IPS DF 4.7 (cell line): ENCODE measurements around the gene FAM171A2.
"Not testable (repeated sequence)": the region's sequence is repeated elsewhere in the genome, so short reads cannot be mapped to it uniquely, and the experiment has no call there.

Experiments used
- DNase-seq: peaks from one replicate; pipeline ENCODE4 v3.0.0-alpha.2; 2013; ENCODE audit warnings: low spot score; ENCODE audit errors: extremely low read depth

The FAM171A2 gene

DNA sequence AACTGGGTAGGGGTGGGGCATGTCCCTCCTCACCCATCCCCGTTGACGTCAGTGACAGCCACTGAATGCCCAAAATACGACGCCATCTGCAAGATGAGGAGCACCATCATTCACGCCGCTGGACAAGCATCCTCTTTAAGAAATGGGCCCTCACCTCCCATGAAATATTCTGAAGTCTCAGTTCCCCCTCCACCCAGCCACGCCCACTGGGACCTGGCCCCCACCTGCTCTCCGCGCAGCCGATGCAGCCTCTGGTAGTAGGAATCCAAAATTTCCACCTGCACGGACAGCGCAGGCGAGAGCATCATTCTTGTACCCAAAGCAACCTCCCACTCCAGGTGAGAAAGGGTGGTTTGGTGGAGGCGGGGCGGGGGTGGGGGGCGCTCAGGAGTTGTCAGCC, 20.2 kb upstream of the FAM171A2 start:
- DNase-seq, result no peak

GRCh38 chr17:44383363-44383762, 19.7 kb upstream of the FAM171A2 start:
- no peak for DNase-seq

DNA sequence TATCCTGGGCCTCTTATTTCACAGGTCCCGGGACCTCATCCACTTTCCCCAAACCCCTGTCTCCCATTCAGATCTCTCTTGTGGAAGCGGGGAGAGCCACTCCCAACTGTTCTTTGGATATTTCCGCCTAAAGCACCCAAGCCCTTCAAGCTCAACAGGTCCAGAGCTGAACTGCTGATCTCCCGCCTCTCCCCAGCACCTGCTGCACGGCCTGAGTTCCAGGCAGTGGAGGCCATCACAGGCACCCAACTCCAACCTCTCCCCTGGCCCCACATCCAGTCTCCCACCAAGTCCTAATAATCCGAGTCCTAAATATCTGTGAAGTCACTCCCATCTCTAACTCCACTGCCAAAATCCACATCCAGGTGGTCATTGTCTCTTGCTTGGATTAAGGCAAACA, 19.3 kb upstream of the FAM171A2 start:
- no peak for DNase-seq

DNA sequence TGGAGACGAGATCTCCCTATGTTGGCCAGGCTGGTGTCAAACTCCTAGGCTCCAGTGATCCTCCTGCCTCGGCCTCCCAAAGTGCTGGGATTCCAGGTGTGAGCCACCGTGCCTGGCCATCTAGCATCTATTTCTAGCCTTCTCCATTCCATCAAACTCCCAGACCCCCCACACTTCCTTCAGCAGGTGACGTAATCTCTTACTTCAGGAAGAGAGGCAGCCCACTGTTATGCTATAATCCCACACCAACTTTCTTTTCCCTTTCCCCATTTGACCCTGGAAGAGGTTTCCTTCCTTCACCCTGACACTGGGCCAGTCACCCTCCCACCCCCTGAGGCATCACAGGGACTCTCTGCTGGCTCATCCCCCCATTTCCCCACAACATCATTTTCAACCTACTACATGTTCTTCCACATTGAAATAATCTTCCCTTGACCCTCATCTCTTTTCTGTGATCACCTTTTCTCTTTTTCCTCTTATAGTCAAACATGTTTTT, 18.2 kb upstream of the FAM171A2 start:
- no peak for DNase-seq

DNA sequence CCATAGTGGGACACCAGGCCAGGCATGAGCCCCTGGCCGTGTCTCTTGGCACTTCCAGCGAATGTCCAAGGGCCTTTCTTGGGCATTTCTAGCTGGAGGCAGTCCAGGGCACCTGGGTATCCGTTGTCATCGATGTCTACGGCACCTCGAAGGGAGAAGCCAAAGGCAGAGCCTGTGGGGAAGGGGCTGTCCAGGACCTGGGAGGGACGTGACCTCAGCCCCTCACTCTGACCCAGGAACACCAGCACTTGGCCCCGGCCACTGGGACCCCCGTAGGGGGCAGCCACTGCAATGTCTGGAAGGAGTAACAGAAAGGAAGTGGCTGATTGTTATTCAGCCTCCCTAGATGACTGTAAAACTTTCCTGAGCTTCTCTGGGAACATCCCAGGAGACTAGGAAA, 17.1 kb upstream of the FAM171A2 start:
- no peak for DNase-seq

- DNase-seq, result no peak
Observed at GRCh38 chr17:44379887-44380286, 16.2 kb upstream of the FAM171A2 start.

DNA sequence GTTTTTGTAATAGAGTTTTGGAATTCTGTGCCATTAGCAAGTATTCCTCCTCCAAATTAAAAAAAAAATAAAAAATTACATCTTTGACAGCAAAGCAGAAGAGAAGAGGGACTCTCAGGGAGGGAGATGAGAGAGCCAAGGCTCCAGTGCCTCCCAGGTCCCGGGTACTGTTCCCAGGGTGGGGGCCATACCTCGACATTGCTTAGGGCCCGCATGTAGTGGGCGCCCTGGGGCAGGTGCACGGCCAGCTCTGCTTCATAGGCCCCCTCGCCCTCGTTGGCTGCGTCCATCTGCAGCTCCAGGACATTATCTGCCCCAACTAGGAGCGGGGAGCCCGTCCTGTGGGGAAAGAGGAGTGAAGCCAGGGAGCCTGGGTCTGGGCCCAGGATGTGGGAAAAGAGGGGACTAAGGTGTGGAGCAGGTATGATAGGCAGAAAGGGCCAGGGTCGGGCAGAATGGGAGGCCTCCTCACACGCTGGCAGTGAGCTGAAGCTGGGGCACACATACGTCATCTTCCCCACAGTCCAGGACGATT, 14.6 kb upstream of the FAM171A2 start:
- no peak for DNase-seq

- DNase-seq, result no peak
Observed at GRCh38 chr17:44376779-44377178, 13.1 kb upstream of the FAM171A2 start.

GRCh38 chr17:44376124-44376523, 12.5 kb upstream of the FAM171A2 start:
- no peak for DNase-seq

GRCh38 chr17:44375196-44376017, 11.8 kb upstream of the FAM171A2 start:
- no peak for DNase-seq

- peak; percentile 69 for DNase-seq
Observed at GRCh38 chr17:44374306-44375195, 10.9 kb upstream of the FAM171A2 start.

GRCh38 chr17:44372036-44372435, 8.4 kb upstream of the FAM171A2 start:
- no peak for DNase-seq

- not testable (repeated sequence) for DNase-seq
Observed at GRCh38 chr17:44369414-44370023, 5.9 kb upstream of the FAM171A2 start.

- not testable (repeated sequence) for DNase-seq
Observed at GRCh38 chr17:44368391-44369243, 5.0 kb upstream of the FAM171A2 start.

- DNase-seq, result no peak
Observed at GRCh38 chr17:44367231-44367979, 3.8 kb upstream of the FAM171A2 start.

GRCh38 chr17:44365051-44365450, 1.4 kb upstream of the FAM171A2 start:
- not testable (repeated sequence) for DNase-seq

- DNase-seq, result no peak
Observed at GRCh38 chr17:44362949-44363612, 572 bp downstream of the FAM171A2 start.

- no peak for DNase-seq
Observed at GRCh38 chr17:44362459-44362948, 1.1 kb downstream of the FAM171A2 start.
